GM12878 (cell line): ENCODE results near the gene ZBED2. TPM values are rescaled to one million over a fixed set of nuclear protein-coding genes. Genes with fewer than 3 reads are reported as not detected.
A peak's percentile ranks its signal among the peaks of the same experiment; 100 is the strongest.

ENCODE experiments used
- ATAC-seq: fragments of 200-7000 bp; cut with Tn5 transposase; 3 replicates; pipeline ENCODE4 v1.9.1; 2020; ENCODE audit warnings: mild to moderate bottlenecking, moderate library complexity
- BruUV-seq: library from RNA; stranded (reverse); fragments of 400-500 nt; replicated peaks from 2 replicates; lab custom pipeline; 2021; lab: Mats Ljungman, UMichigan
- CTCF ChIA-PET: fragments of 300-600 bp; sonication (Branson Sonifier 250); formaldehyde crosslinking; extraction: SDS; loops from one replicate; lab custom pipeline; 2021; ENCODE audit warnings: inconsistent platforms; lab: Yijun Ruan, JAX
- POLR2A ChIA-PET: fragments of 350-600 bp; formaldehyde crosslinking; extraction: SDS; loops from one replicate; lab custom pipeline; 2021; ENCODE audit warnings: inconsistent platforms; lab: Charles Lee
- RAD21 ChIA-PET: fragments of 300-600 bp; sonication (Branson Sonifier 250); formaldehyde crosslinking; loops from one replicate; lab custom pipeline; 2023; ENCODE audit warnings: antibody characterized with exemption; ENCODE audit not compliant: unreplicated experiment; lab: Charles Lee
- SMC1A ChIA-PET: fragments of 300-600 bp; sonication (Branson Sonifier 250); formaldehyde crosslinking; loops from one replicate; lab custom pipeline; 2023; ENCODE audit not compliant: unreplicated experiment, uncharacterized antibody; lab: Charles Lee
- DNase-seq: peaks from one replicate; pipeline ENCODE4 v3.0.0-alpha.2; 2011; ENCODE audit warnings: low read depth, low spot score
- FAIRE-seq: peaks from 3 replicates; lab custom pipeline; 2011; peaks lifted over from hg19 to GRCh38; lab: Jason Lieb, UNC
- H2AFZ ChIP-seq: 2 replicates; pipeline ENCODE4 v1.6.0; 2011; ENCODE audit warnings: low read depth, low read length, control low read depth; ENCODE audit not compliant: control insufficient read depth
- H3K27ac ChIP-seq: 2 replicates; pipeline ENCODE4 v1.5.1; 2011; ENCODE audit warnings: control low read depth; ENCODE audit not compliant: control insufficient read depth, insufficient read depth
- H3K27me3 ChIP-seq, 2 experiments: replicated peaks in 1 of 2; 2 replicates each; pipeline versions ENCODE4 v1.6.0 to v1.6.1; 2011; ENCODE audit warnings: low read length in 1 of 2; ENCODE audit not compliant: control insufficient read depth in 2 of 2, insufficient read depth in 2 of 2
- H3K36me3 ChIP-seq, 2 experiments: 2 replicates each; pipeline ENCODE4 v1.5.1; 2011; ENCODE audit warnings: low read length in 1 of 2; ENCODE audit not compliant: control insufficient read depth in 2 of 2, insufficient read depth in 2 of 2
- H3K4me1 ChIP-seq: 2 replicates; pipeline ENCODE4 v1.6.1; 2011; ENCODE audit warnings: mild to moderate bottlenecking, low read length, moderate library complexity, mixed read lengths; ENCODE audit not compliant: control insufficient read depth, insufficient read depth
- H3K4me2 ChIP-seq: 2 replicates; pipeline ENCODE4 v1.6.0; 2011; ENCODE audit warnings: control low read depth; ENCODE audit not compliant: control insufficient read depth, insufficient read depth
- H3K4me3 ChIP-seq: fragments of 200-600 bp; sonication (generic); 2 replicates; pipeline ENCODE4 v1.5.1; 2016
- H3K79me2 ChIP-seq: 2 replicates; pipeline ENCODE4 v1.6.0; 2011; ENCODE audit warnings: low read length; ENCODE audit not compliant: control insufficient read depth, insufficient read depth
- H3K9ac ChIP-seq: 2 replicates; pipeline ENCODE4 v1.8.0; 2011; ENCODE audit warnings: low read length, control low read depth, mixed read lengths; ENCODE audit not compliant: control insufficient read depth, insufficient read depth
- H3K9me3 ChIP-seq: replicated peaks from 3 replicates; pipeline ENCODE4 v1.5.1; 2011; ENCODE audit warnings: mild to moderate bottlenecking, low read length; ENCODE audit not compliant: control insufficient read depth, insufficient read depth
- H4K20me1 ChIP-seq: 2 replicates; pipeline ENCODE4 v1.6.0; 2011; ENCODE audit not compliant: control insufficient read depth, insufficient read depth
- DPF2 ChIP-seq: fragments of 450-650 bp; IDR thresholded peaks from 2 replicates; pipeline ENCODE4 v1.6.1; 2017; ENCODE audit warnings: mild to moderate bottlenecking
- EGR1 ChIP-seq, 2 experiments: IDR thresholded peaks; 1 replicate in 1 of 2; 2 replicates in 1 of 2; pipeline ENCODE4 v1.6.1; 2011 to 2012; ENCODE audit warnings: low read depth in 2 of 2, low read length in 2 of 2, borderline replicate concordance in 1 of 2, mild to moderate bottlenecking in 1 of 2, moderate library complexity in 1 of 2
- FOS ChIP-seq: IDR thresholded peaks from 3 replicates; pipeline ENCODE4 v1.6.1; 2011; ENCODE audit warnings: borderline replicate concordance; ENCODE audit not compliant: insufficient read length; ENCODE audit errors: extremely low read depth
- HDAC2 ChIP-seq: fragments of 200-600 bp; sonication (generic); IDR thresholded peaks from 2 replicates; pipeline ENCODE4 v1.6.1; 2017
- LARP7 ChIP-seq: fragments of 450-650 bp; IDR thresholded peaks from 2 replicates; pipeline ENCODE4 v1.6.1; 2017; ENCODE audit warnings: mild to moderate bottlenecking
- NR2C1 ChIP-seq: fragments of 450-650 bp; IDR thresholded peaks from 2 replicates; pipeline ENCODE4 v1.6.1; 2017; ENCODE audit warnings: antibody characterized with exemption, mild to moderate bottlenecking, moderate library complexity
- PAX8 ChIP-seq: fragments of 450-650 bp; IDR thresholded peaks from 2 replicates; pipeline ENCODE4 v1.6.1; 2017; ENCODE audit warnings: mild to moderate bottlenecking, moderate library complexity
- USF1 ChIP-seq: IDR thresholded peaks from 2 replicates; pipeline ENCODE4 v1.6.1; 2011; ENCODE audit warnings: borderline replicate concordance, low read depth, mild to moderate bottlenecking, moderate library complexity, mixed read lengths, low read length; ENCODE audit not compliant: insufficient read depth; ENCODE audit errors: extremely low read length
- YY1 ChIP-seq: IDR thresholded peaks from 2 replicates; pipeline ENCODE4 v1.6.1; 2011; ENCODE audit warnings: low read depth, mild to moderate bottlenecking, low read length
- WGBS: methylation state at CpG from one replicate; pipeline ENCODE4 v1.1.6; 2016; ENCODE audit warnings: low lambda C conversion rate; ENCODE audit not compliant: insufficient replicate concordance, insufficient coverage; ENCODE audit errors: missing lambda C conversion rate; 5-methylcytosine and 5-hydroxymethylcytosine counted together
- in situ Hi-C: fragments of 300-500 bp; cut with MboI; formaldehyde crosslinking; loops from 9 replicates; pipeline ENCODE4 v1.14.3; 2018; ENCODE audit warnings: mixed read lengths
- intact Hi-C: fragments of 100-400 bp; cut with micrococcal nuclease; formaldehyde crosslinking; loops from one replicate; pipeline ENCODE4 v1.14.2; 2022; ENCODE audit not compliant: unreplicated experiment
- polyA plus RNA-seq, 11 experiments: library from polyadenylated mRNA; depleted of rRNA in 4 of 11; unstranded in 6 of 11; stranded (reverse) in 5 of 11; fragments of >200 nt; fragmentation: Nextera tagmentation in 4 of 11; fragmentation: Illumina TruSeq in 1 of 11; extraction: Ambion mirVana in 4 of 11; extraction: Trizol in 1 of 11; gene quantifications; 1 replicate in 1 of 11; 2 replicates in 10 of 11; pipeline versions ENCODE4 v1.2.1 to v1.2.3, GENCODE V29; 2011 to 2016; ENCODE audit warnings: inconsistent platforms in 2 of 11, missing spikeins in 2 of 11, low read depth in 1 of 11
- total RNA-seq, 4 experiments: library from RNA; depleted of rRNA in 3 of 4; stranded (reverse); fragments of >200 nt in 3 of 4; fragmentation: Illumina TruSeq in 1 of 4; extraction: Trizol in 1 of 4; gene quantifications; 2 replicates each; pipeline versions ENCODE4 v1.2.1 to v1.2.3, GENCODE V29; 2013 to 2021
- TF ChIP-seq, protein P1 (sequence below): IDR thresholded peaks from 2 replicates; pipeline ENCODE4 v1.6.1; 2012; ENCODE audit warnings: low read depth, low read length, improper control_type of control experiment
- TF ChIP-seq, protein P2 (sequence below): IDR thresholded peaks from 2 replicates; pipeline ENCODE4 v1.6.1; 2011; ENCODE audit warnings: low read depth, mild to moderate bottlenecking, low read length, moderate library complexity, borderline replicate concordance; ENCODE audit errors: extremely low read depth
- TF ChIP-seq, protein P3 (sequence below): fragments of 450-650 bp; formaldehyde crosslinking; IDR thresholded peaks from 2 replicates; pipeline ENCODE4 v1.5.0; 2022; ENCODE audit warnings: mild to moderate bottlenecking, missing genetic modification characterization

Gene ZBED2
- total and polyA plus RNA-seq, 10 of the 15 experiments (the other 5 are each of a cell fraction or from before 2014, with no cell fraction given), result 0.02 to 0.24 (median 0.08) TPM; not detected in 3

- BruUV-seq, result no TSS peak
- TF ChIP-seq DPF2 (no peak), USF1 (no peak), YY1 (no peak), PAX8 (no peak), EGR1 (IDR thresholded peaks at IDR 0.05; ENCODE audit: borderline replicate concordance in 1 of 2, low read depth in 2 of 2, low read length in 2 of 2) (no peak), HDAC2 (no peak), LARP7 (no peak), NR2C1 (no peak), FOS (no peak)
- TF ChIP-seq, protein P1, sequence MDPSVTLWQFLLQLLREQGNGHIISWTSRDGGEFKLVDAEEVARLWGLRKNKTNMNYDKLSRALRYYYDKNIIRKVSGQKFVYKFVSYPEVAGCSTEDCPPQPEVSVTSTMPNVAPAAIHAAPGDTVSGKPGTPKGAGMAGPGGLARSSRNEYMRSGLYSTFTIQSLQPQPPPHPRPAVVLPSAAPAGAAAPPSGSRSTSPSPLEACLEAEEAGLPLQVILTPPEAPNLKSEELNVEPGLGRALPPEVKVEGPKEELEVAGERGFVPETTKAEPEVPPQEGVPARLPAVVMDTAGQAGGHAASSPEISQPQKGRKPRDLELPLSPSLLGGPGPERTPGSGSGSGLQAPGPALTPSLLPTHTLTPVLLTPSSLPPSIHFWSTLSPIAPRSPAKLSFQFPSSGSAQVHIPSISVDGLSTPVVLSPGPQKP, result no peak
- TF ChIP-seq, protein P2, sequence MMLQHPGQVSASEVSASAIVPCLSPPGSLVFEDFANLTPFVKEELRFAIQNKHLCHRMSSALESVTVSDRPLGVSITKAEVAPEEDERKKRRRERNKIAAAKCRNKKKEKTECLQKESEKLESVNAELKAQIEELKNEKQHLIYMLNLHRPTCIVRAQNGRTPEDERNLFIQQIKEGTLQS, result no peak
- TF ChIP-seq, protein P3, sequence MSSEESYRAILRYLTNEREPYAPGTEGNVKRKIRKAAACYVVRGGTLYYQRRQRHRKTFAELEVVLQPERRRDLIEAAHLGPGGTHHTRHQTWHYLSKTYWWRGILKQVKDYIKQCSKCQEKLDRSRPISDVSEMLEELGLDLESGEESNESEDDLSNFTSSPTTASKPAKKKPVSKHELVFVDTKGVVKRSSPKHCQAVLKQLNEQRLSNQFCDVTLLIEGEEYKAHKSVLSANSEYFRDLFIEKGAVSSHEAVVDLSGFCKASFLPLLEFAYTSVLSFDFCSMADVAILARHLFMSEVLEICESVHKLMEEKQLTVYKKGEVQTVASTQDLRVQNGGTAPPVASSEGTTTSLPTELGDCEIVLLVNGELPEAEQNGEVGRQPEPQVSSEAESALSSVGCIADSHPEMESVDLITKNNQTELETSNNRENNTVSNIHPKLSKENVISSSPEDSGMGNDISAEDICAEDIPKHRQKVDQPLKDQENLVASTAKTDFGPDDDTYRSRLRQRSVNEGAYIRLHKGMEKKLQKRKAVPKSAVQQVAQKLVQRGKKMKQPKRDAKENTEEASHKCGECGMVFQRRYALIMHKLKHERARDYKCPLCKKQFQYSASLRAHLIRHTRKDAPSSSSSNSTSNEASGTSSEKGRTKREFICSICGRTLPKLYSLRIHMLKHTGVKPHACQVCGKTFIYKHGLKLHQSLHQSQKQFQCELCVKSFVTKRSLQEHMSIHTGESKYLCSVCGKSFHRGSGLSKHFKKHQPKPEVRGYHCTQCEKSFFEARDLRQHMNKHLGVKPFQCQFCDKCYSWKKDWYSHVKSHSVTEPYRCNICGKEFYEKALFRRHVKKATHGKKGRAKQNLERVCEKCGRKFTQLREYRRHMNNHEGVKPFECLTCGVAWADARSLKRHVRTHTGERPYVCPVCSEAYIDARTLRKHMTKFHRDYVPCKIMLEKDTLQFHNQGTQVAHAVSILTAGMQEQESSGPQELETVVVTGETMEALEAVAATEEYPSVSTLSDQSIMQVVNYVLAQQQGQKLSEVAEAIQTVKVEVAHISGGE (CRISPR knock-in tag), result no peak
- TF ChIP-seq, all 136 proteins: peak for 0
- in situ Hi-C loops, result no loop called here
- H3K9me3 ChIP-seq, result no peaks in the 10 kb centered on the region
- no peaks in the 10 kb centered on the region for H3K79me2 ChIP-seq
- no peak overlapping the region for H3K4me3 ChIP-seq
- ATAC-seq (peak; percentile 24), DNase-seq (no peak), FAIRE-seq (no peak)
- POLR2A ChIA-PET, result interaction anchor here (1.5 kb wide), 1 partner anchor 14 kb away, joined by 4 read pairs; no protein-coding TSS in a partner anchor
- no peak overlapping the region; the same call in 1 of the 2 replicates for H3K4me2 ChIP-seq
- H3K9ac ChIP-seq, result no peak overlapping the region
- H3K4me1 ChIP-seq, result no peaks in the 10 kb centered on the region
- CTCF ChIA-PET, result interaction anchor here (0.6 to 2.9 kb wide), 4 partner anchors 16 to 97 kb away, joined by 3 to 12 read pairs (median 4); no protein-coding TSS in a partner anchor
- no peaks in the 10 kb centered on the region for H4K20me1 ChIP-seq
- H3K27me3 ChIP-seq, result no peaks in the 10 kb centered on the region
- H2AFZ ChIP-seq, result no peak overlapping the region
- SMC1A ChIA-PET, result interaction anchor here (0.6 to 1.8 kb wide), 9 partner anchors 9 to 1571 kb away, joined by 3 to 10 read pairs (median 4); no protein-coding TSS in a partner anchor
- WGBS, result 7% methylated on average over 1 of the region's 1 CpG
- RAD21 ChIA-PET, result interaction anchor here (0.7 to 1.3 kb wide), 3 partner anchors 17 to 59 kb away, joined by 3 to 4 read pairs (median 4); no protein-coding TSS in a partner anchor
- no peak overlapping the region for H3K27ac ChIP-seq
- intact Hi-C loops, result no loop called here
- no peaks in the 10 kb centered on the region for H3K36me3 ChIP-seq
These were observed 365 bp downstream of the ZBED2 start for GRCh38 chr3:111594781-111595180.
